ENCODE results near the gene ARHGEF16.

Gene ARHGEF16

GRCh38 chr1:3453891-3454810 is at the start of gene ARHGEF16:
Gene ARHGEF16, plus strand, starts transcription at chr1:3454665. Its CDS starts 8,420 bp downstream, at chr1:3463085.
- FAIRE-seq: no peak

GRCh38 chr1:3404801-3405200 is 49.7 kb upstream of the ARHGEF16 start:
- FAIRE-seq: no peak

GRCh38 chr1:3405491-3405890 is 49.0 kb upstream of the ARHGEF16 start:
- FAIRE-seq: no peak

GRCh38 chr1:3405974-3406867 is 48.2 kb upstream of the ARHGEF16 start:
- FAIRE-seq: no peak

- no peak for FAIRE-seq
These were observed 47.4 kb upstream of the ARHGEF16 start for GRCh38 chr1:3407021-3407420.

- no peak for FAIRE-seq
These were observed 45.7 kb upstream of the ARHGEF16 start for GRCh38 chr1:3408751-3409266.

GRCh38 chr1:3409366-3410141 is 44.9 kb upstream of the ARHGEF16 start:
- no peak for FAIRE-seq

GRCh38 chr1:3410142-3410925 is 44.1 kb upstream of the ARHGEF16 start:
- FAIRE-seq: no peak

GRCh38 chr1:3411806-3412205 is 42.7 kb upstream of the ARHGEF16 start:
- FAIRE-seq: no peak

- FAIRE-seq: no peak
These were observed 42.1 kb upstream of the ARHGEF16 start for GRCh38 chr1:3412376-3412775.

- FAIRE-seq: no peak
These were observed 40.3 kb upstream of the ARHGEF16 start for GRCh38 chr1:3413975-3414710.

GRCh38 chr1:3415260-3416090 is 39.0 kb upstream of the ARHGEF16 start:
- FAIRE-seq: no peak

- no peak for FAIRE-seq
These were observed 37.3 kb upstream of the ARHGEF16 start for GRCh38 chr1:3417082-3417739.

- no peak for FAIRE-seq
These were observed 36.5 kb upstream of the ARHGEF16 start for GRCh38 chr1:3417934-3418333.

- FAIRE-seq: no peak
These were observed 35.9 kb upstream of the ARHGEF16 start for GRCh38 chr1:3418600-3418999.

- FAIRE-seq: no peak
These were observed 34.9 kb upstream of the ARHGEF16 start for GRCh38 chr1:3419415-3420204.

GRCh38 chr1:3420218-3420951 is 34.1 kb upstream of the ARHGEF16 start:
- no peak for FAIRE-seq

GRCh38 chr1:3422638-3423037 is 31.8 kb upstream of the ARHGEF16 start:
- FAIRE-seq: no peak
